Ishikawa (cell line): ENCODE measurements around the gene FNDC4.

Source experiments
- FOXM1 ChIP-seq: IDR thresholded peaks from 2 replicates; pipeline ENCODE4 v1.6.1; 2012; ENCODE audit warnings: low read depth, borderline replicate concordance
- RAD21 ChIP-seq: IDR thresholded peaks from 2 replicates; pipeline ENCODE4 v1.6.1; 2012; ENCODE audit warnings: low read depth
- REST ChIP-seq: IDR thresholded peaks from 2 replicates; pipeline ENCODE4 v1.6.1; 2012; ENCODE audit warnings: low read depth, mild to moderate bottlenecking
- TAF1 ChIP-seq: IDR thresholded peaks from 2 replicates; pipeline ENCODE4 v1.6.1; 2012; ENCODE audit warnings: low read depth, mild to moderate bottlenecking
- USF1 ChIP-seq: IDR thresholded peaks from 2 replicates; pipeline ENCODE4 v1.6.1; 2012

GRCh38 chr2:27448381-27448780 is 46.6 kb downstream of the FNDC4 start:
- no peak for TF ChIP-seq TAF1
- no peak for TF ChIP-seq FOXM1
- TF ChIP-seq RAD21 = no peak
- no peak for TF ChIP-seq REST
- TF ChIP-seq USF1 = no peak
